Activated CD8-positive, alpha-beta memory T cell treated with anti-CD3 and anti-CD28 coated beads, Interleukin-2, amount 50 U/mL, for 4 hours (primary cell): ENCODE data around the gene TBXAS1.
"Not testable (repeated sequence)": the region's sequence is repeated elsewhere in the genome, so short reads cannot be mapped to it uniquely, and the experiment has no call there.

Experiments used
- DNase-seq: peaks from one replicate; pipeline ENCODE4 v3.0.0-alpha.2; 2020

The TBXAS1 gene

GRCh38 chr7:139916717-139917395 is 87.8 kb downstream of the TBXAS1 start:
- peak; percentile 32 for DNase-seq

GRCh38 chr7:139917851-139918250 is 88.8 kb downstream of the TBXAS1 start:
- no peak for DNase-seq

- DNase-seq = no peak
Observed at GRCh38 chr7:139918480-139918879, 89.4 kb downstream of the TBXAS1 start.

- no peak for DNase-seq
Observed at GRCh38 chr7:139923090-139923489, 94.0 kb downstream of the TBXAS1 start.

- DNase-seq = no peak
Observed at GRCh38 chr7:139924461-139924860, 95.4 kb downstream of the TBXAS1 start.

- DNase-seq = not testable (repeated sequence)
Observed at GRCh38 chr7:139929221-139929620, 100.2 kb downstream of the TBXAS1 start.

- no peak for DNase-seq
Observed at GRCh38 chr7:139930286-139930965, 101.4 kb downstream of the TBXAS1 start.

- no peak for DNase-seq
Observed at GRCh38 chr7:139931190-139931934, 102.3 kb downstream of the TBXAS1 start.

- no peak for DNase-seq
Observed at GRCh38 chr7:139932531-139932930, 103.5 kb downstream of the TBXAS1 start.

- no peak for DNase-seq
Observed at GRCh38 chr7:139936760-139937310, 107.8 kb downstream of the TBXAS1 start.

- DNase-seq = no peak
Observed at GRCh38 chr7:139937715-139938114, 108.7 kb downstream of the TBXAS1 start.

GRCh38 chr7:139940866-139941265 is 111.8 kb downstream of the TBXAS1 start:
- DNase-seq = no peak

- DNase-seq = no peak
Observed at GRCh38 chr7:139941421-139941820, 112.4 kb downstream of the TBXAS1 start.

- no peak for DNase-seq
Observed at GRCh38 chr7:139941866-139942265, 112.8 kb downstream of the TBXAS1 start.

- no peak for DNase-seq
Observed at GRCh38 chr7:139942636-139943035, 113.6 kb downstream of the TBXAS1 start.

GRCh38 chr7:139943401-139943800 is 114.3 kb downstream of the TBXAS1 start:
- DNase-seq = no peak

GRCh38 chr7:139944248-139944647 is 115.2 kb downstream of the TBXAS1 start:
- no peak for DNase-seq

- DNase-seq = no peak
Observed at GRCh38 chr7:139946533-139946932, 117.5 kb downstream of the TBXAS1 start.

GRCh38 chr7:139947021-139947420 is 118.0 kb downstream of the TBXAS1 start:
- no peak for DNase-seq

GRCh38 chr7:139948167-139948566 is 119.1 kb downstream of the TBXAS1 start:
- no peak for DNase-seq

- no peak for DNase-seq
Observed at GRCh38 chr7:139948587-139949335, 119.7 kb downstream of the TBXAS1 start.

GRCh38 chr7:139949629-139950028 is 120.6 kb downstream of the TBXAS1 start:
- no peak for DNase-seq
